Gastroesophageal sphincter (tissue), 4 donors: ENCODE data around the gene FREM2. TPM values are rescaled to one million over a fixed set of nuclear protein-coding genes. Genes with fewer than 3 reads are reported as not detected.

Experiments
- ATAC-seq: fragments of 150-250 bp; one replicate; pipeline ENCODE4 v1.9.1; 2016; ENCODE audit warnings: mild to moderate bottlenecking, moderate library complexity
- H3K27ac ChIP-seq, 4 donors: fragments of 200-600 bp; sonication (generic) in 3 of 4; 1 replicate in 3 of 4; 2 replicates in 1 of 4; pipeline ENCODE4 v1.5.1; 2016 to 2019
- H3K27me3 ChIP-seq: fragments of 200-600 bp; sonication (generic); one replicate; pipeline ENCODE4 v1.5.1; 2019
- H3K36me3 ChIP-seq, 2 donors: fragments of 200-600 bp; sonication (generic); one replicate each; pipeline ENCODE4 v1.5.1; 2019; ENCODE audit warnings: control low read depth in 1 of 2
- H3K4me1 ChIP-seq, 3 donors: fragments of 200-600 bp; sonication (generic); 1 replicate in 2 of 3; 2 replicates in 1 of 3; pipeline ENCODE4 v1.5.1; 2016 to 2019; ENCODE audit warnings: control low read depth in 2 of 3
- H3K4me3 ChIP-seq, 2 donors: fragments of 200-600 bp; sonication (generic); one replicate each; pipeline ENCODE4 v1.5.1; 2019; ENCODE audit warnings: mild to moderate bottlenecking in 1 of 2, moderate library complexity in 1 of 2
- H3K9me3 ChIP-seq, 3 donors: fragments of 200-600 bp; sonication (generic); one replicate each; pipeline ENCODE4 v1.5.1; 2017 to 2019; ENCODE audit warnings: control low read depth in 2 of 3
- CTCF ChIP-seq, 4 experiments: fragments of 200-600 bp in 2 of 4; fragments of 450-650 bp in 2 of 4; sonication (generic) in 1 of 4; IDR thresholded peaks; one replicate each; pipeline ENCODE4 v1.5.1; 2017 to 2019; ENCODE audit warnings: antibody characterized with exemption in 4 of 4, mild to moderate bottlenecking in 2 of 4, moderate library complexity in 2 of 4
- EP300 ChIP-seq: sonication (generic); formaldehyde crosslinking; IDR thresholded peaks from one replicate; pipeline ENCODE4 v1.6.1; 2017; ENCODE audit warnings: antibody characterized with exemption, mild to moderate bottlenecking
- POLR2A ChIP-seq, 2 donors: fragments of 450-650 bp; IDR thresholded peaks; one replicate each; pipeline ENCODE4 v1.6.1; 2017; ENCODE audit warnings: antibody characterized with exemption in 2 of 2, mild to moderate bottlenecking in 2 of 2, moderate library complexity in 1 of 2
- POLR2AphosphoS5 ChIP-seq: sonication (generic); formaldehyde crosslinking; IDR thresholded peaks from one replicate; pipeline ENCODE4 v1.6.1; 2017; ENCODE audit warnings: antibody characterized with exemption
- WGBS, 2 donors: methylation state at CpG; one replicate each; pipeline ENCODE4 v1.1.5; 2018; ENCODE audit warnings: low coverage in 1 of 2; 5-methylcytosine and 5-hydroxymethylcytosine counted together
- total RNA-seq, 4 donors: library from RNA; depleted of rRNA; stranded (reverse); fragments of >200 nt; gene quantifications; one replicate each; pipeline ENCODE4 v1.1.0, GENCODE V29; 2016

The FREM2 gene
- total RNA-seq, 4 donors from 2014 or later: 0.19 to 0.40 (median 0.27) TPM; not detected in 1

- H3K4me3 ChIP-seq: no peak overlapping the region
- H3K27me3 ChIP-seq: no peaks in the 10 kb centered on the region
- H3K36me3 ChIP-seq: no peaks in the 10 kb centered on the region
- WGBS, 2 donors: 78 to 92% methylated on average over 2 of the region's 2 CpGs
- no peak for ATAC-seq
- TF ChIP-seq EP300 (no peak), CTCF (IDR thresholded peaks at IDR 0.05) (no peak), POLR2AphosphoS5 (no peak), POLR2A (IDR thresholded peaks at IDR 0.05) (no peak)
- no peak overlapping the region for H3K27ac ChIP-seq
- peaks cover 0 to 14% (median 0%) of the 10 kb centered on the region in 3 donors for H3K9me3 ChIP-seq
- H3K4me1 ChIP-seq: no peaks in the 10 kb centered on the region
Observed at GRCh38 chr13:38804061-38804460, 117.2 kb downstream of the FREM2 start.

GRCh38 chr13:38804536-38804935, 117.7 kb downstream of the FREM2 start:
- no peak for ATAC-seq
- 46 to 50% methylated on average over 1 of the region's 1 CpG for WGBS, 2 donors
- H3K27ac ChIP-seq: no peak overlapping the region

GRCh38 chr13:38814331-38814730, 127.5 kb downstream of the FREM2 start:
- no peak overlapping the region for H3K27ac ChIP-seq
- H3K36me3 ChIP-seq: no peaks in the 10 kb centered on the region
- TF ChIP-seq POLR2A (IDR thresholded peaks at IDR 0.05) (no peak), POLR2AphosphoS5 (no peak), CTCF (IDR thresholded peaks at IDR 0.05) (no peak), EP300 (no peak)
- no CpG with 5 or more reads among the region's 1 CpG for WGBS, 2 donors
- no peak for ATAC-seq
- H3K4me3 ChIP-seq: no peak overlapping the region
- peaks cover 0 to 15% (median 0%) of the 10 kb centered on the region in 3 donors for H3K9me3 ChIP-seq
- H3K4me1 ChIP-seq: no peaks in the 10 kb centered on the region
- H3K27me3 ChIP-seq: no peaks in the 10 kb centered on the region

More at GRCh38 chr13:38804536-38804935, 117.7 kb downstream of the FREM2 start:
- Histone ChIP-seq H3K27me3 (no peaks in the 10 kb centered on the region), H3K36me3 (no peaks in the 10 kb centered on the region), H3K4me1 (no peaks in the 10 kb centered on the region), H3K4me3 (no peak overlapping the region), H3K9me3 (peaks cover 0 to 18% (median 0%) of the 10 kb centered on the region in 3 donors)
- no peak for TF ChIP-seq POLR2A (IDR thresholded peaks at IDR 0.05)
- TF ChIP-seq POLR2AphosphoS5: no peak
- no peak for TF ChIP-seq EP300
- no peak for TF ChIP-seq CTCF (IDR thresholded peaks at IDR 0.05)

- TF ChIP-seq EP300 (no peak), CTCF (IDR thresholded peaks at IDR 0.05) (no peak), POLR2AphosphoS5 (no peak), POLR2A (IDR thresholded peaks at IDR 0.05) (no peak)
- Histone ChIP-seq H3K36me3 (no peaks in the 10 kb centered on the region), H3K4me3 (no peak overlapping the region), H3K4me1 (no peaks in the 10 kb centered on the region), H3K9me3 (no peaks in the 10 kb centered on the region), H3K27ac (no peak overlapping the region), H3K27me3 (no peaks in the 10 kb centered on the region)
- ATAC-seq: no peak
- 13% methylated on average over 1 of the region's 1 CpG; no CpG with 5 or more reads in 1 of the 2 donors for WGBS, 2 donors
Observed at GRCh38 chr13:38819053-38819452, 132.2 kb downstream of the FREM2 start.

GRCh38 chr13:38819596-38819995, 132.7 kb downstream of the FREM2 start:
- no peak overlapping the region for H3K27ac ChIP-seq
- no peak for ATAC-seq
- no peaks in the 10 kb centered on the region for H3K36me3 ChIP-seq
- no peak overlapping the region for H3K4me3 ChIP-seq
- TF ChIP-seq EP300 (no peak), POLR2AphosphoS5 (no peak), POLR2A (IDR thresholded peaks at IDR 0.05) (no peak), CTCF (IDR thresholded peaks at IDR 0.05) (no peak)
- no peaks in the 10 kb centered on the region for H3K27me3 ChIP-seq
- WGBS, 2 donors: 65 to 69% methylated on average over 2 of the region's 2 CpGs
- H3K4me1 ChIP-seq: no peaks in the 10 kb centered on the region
- H3K9me3 ChIP-seq: no peaks in the 10 kb centered on the region
